ENCODE data around the gene SYT14.

SYT14 gene

GRCh38 chr1:210125143-210125542 lies 187.1 kb downstream of the SYT14 start:
- peaks cover 23% of the 10 kb centered on the region; the same call in 1 of the 2 replicates for H3K27me3 ChIP-seq (ENCODE audit: low read depth, low read length)
- no peak overlapping the region for H3K9ac ChIP-seq (ENCODE audit: low read length)
- no peaks in the 10 kb centered on the region for H4K20me1 ChIP-seq (ENCODE audit: insufficient read depth, low read length)
- no peaks in the 10 kb centered on the region for H3K9me3 ChIP-seq (ENCODE audit: insufficient read depth, low read length)
- no peaks in the 10 kb centered on the region for H3K4me1 ChIP-seq (ENCODE audit: low read length)
- no peaks in the 10 kb centered on the region for H3K79me2 ChIP-seq (ENCODE audit: low read length)
- no peak overlapping the region for H3K27ac ChIP-seq (ENCODE audit: low read length)
- TF ChIP-seq EZH2phosphoT487 (IDR thresholded peaks at IDR 0.05; ENCODE audit: low read depth), result no peak
- TF ChIP-seq, protein P1, sequence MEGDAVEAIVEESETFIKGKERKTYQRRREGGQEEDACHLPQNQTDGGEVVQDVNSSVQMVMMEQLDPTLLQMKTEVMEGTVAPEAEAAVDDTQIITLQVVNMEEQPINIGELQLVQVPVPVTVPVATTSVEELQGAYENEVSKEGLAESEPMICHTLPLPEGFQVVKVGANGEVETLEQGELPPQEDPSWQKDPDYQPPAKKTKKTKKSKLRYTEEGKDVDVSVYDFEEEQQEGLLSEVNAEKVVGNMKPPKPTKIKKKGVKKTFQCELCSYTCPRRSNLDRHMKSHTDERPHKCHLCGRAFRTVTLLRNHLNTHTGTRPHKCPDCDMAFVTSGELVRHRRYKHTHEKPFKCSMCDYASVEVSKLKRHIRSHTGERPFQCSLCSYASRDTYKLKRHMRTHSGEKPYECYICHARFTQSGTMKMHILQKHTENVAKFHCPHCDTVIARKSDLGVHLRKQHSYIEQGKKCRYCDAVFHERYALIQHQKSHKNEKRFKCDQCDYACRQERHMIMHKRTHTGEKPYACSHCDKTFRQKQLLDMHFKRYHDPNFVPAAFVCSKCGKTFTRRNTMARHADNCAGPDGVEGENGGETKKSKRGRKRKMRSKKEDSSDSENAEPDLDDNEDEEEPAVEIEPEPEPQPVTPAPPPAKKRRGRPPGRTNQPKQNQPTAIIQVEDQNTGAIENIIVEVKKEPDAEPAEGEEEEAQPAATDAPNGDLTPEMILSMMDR (IDR thresholded peaks at IDR 0.05; ENCODE audit: low read depth, low read length), result no peak
- no peaks in the 10 kb centered on the region for H3K36me3 ChIP-seq (replicated peaks; ENCODE audit: low read depth, low read length)
- no peak overlapping the region for H2AFZ ChIP-seq (ENCODE audit: low read depth, low read length)
- no peak overlapping the region for H3K4me3 ChIP-seq (ENCODE audit: low read length)
- H3K4me2 ChIP-seq (ENCODE audit: low read length), result no peak overlapping the region

DNA sequence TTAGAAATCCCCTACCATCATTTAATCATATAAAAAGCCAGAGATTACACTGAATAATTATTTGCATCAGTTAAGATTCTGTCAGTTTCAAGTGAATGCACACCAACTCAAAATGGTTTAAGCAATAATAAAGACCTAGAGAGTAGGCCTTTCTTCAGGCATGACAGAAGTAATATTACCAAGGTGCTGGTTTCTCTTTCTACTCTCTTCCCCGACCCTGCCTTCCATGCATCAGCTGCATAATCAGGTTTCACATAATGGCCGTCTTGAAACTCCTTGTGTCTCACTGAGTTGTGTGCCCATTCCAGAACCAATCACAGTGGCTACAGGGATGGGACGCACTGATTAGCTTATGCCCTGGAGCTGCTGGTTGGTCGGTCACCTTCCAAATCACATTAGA lies 191.1 kb downstream of the SYT14 start:
- no peak overlapping the region for H3K4me2 ChIP-seq (ENCODE audit: low read length)
- H3K4me1 ChIP-seq (ENCODE audit: low read length), result no peaks in the 10 kb centered on the region
- H3K9me3 ChIP-seq (ENCODE audit: insufficient read depth, low read length), result no peaks in the 10 kb centered on the region
- H3K9ac ChIP-seq (ENCODE audit: low read length), result no peak overlapping the region
- no peak overlapping the region for H3K4me3 ChIP-seq (ENCODE audit: low read length)
- no peak overlapping the region for H2AFZ ChIP-seq (ENCODE audit: low read depth, low read length)
- peaks cover 21% of the 10 kb centered on the region; the same call in 1 of the 2 replicates for H3K27me3 ChIP-seq (ENCODE audit: low read depth, low read length)
- no peaks in the 10 kb centered on the region for H3K79me2 ChIP-seq (ENCODE audit: low read length)
- TF ChIP-seq, protein P1 (IDR thresholded peaks at IDR 0.05; ENCODE audit: low read depth, low read length), result no peak
- TF ChIP-seq EZH2phosphoT487 (IDR thresholded peaks at IDR 0.05; ENCODE audit: low read depth), result no peak
- no peak overlapping the region for H3K27ac ChIP-seq (ENCODE audit: low read length)
- H4K20me1 ChIP-seq (ENCODE audit: insufficient read depth, low read length), result no peaks in the 10 kb centered on the region
- no peaks in the 10 kb centered on the region for H3K36me3 ChIP-seq (replicated peaks; ENCODE audit: low read depth, low read length)

DNA sequence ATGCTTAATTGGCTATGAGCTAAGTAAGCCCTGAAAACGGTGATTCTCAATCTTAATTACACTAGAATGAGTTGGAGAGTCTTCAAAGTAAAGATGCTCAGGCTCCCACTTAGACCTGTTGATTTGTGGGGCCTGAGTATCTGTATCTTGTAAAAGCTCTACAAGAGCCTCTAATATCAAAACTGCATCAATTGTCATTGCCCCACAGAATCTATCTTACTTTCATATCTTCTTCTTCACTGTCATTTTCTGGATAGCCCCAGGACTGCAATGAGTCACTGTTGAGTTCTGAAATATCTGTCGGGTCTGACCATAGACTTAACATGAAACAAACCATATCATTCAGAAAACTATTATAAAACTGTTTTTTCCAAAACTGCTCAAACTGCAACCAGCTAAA lies 191.7 kb downstream of the SYT14 start:
- Histone ChIP-seq H3K4me3 (ENCODE audit: low read length) (no peak overlapping the region), H4K20me1 (ENCODE audit: insufficient read depth, low read length) (no peaks in the 10 kb centered on the region), H3K4me2 (ENCODE audit: low read length) (no peak overlapping the region), H3K4me1 (ENCODE audit: low read length) (no peaks in the 10 kb centered on the region), H2AFZ (ENCODE audit: low read depth, low read length) (no peak overlapping the region), H3K9ac (ENCODE audit: low read length) (no peak overlapping the region), H3K27ac (ENCODE audit: low read length) (no peak overlapping the region), H3K79me2 (ENCODE audit: low read length) (no peaks in the 10 kb centered on the region), H3K9me3 (ENCODE audit: insufficient read depth, low read length) (no peaks in the 10 kb centered on the region), H3K36me3 (replicated peaks; ENCODE audit: low read depth, low read length) (no peaks in the 10 kb centered on the region), H3K27me3 (ENCODE audit: low read depth, low read length) (peaks cover 17% of the 10 kb centered on the region; the same call in 1 of the 2 replicates)
- TF ChIP-seq EZH2phosphoT487 (IDR thresholded peaks at IDR 0.05; ENCODE audit: low read depth), result no peak
- TF ChIP-seq, protein P1 (IDR thresholded peaks at IDR 0.05; ENCODE audit: low read depth, low read length), result no peak

GRCh38 chr1:210132582-210132981 lies 194.6 kb downstream of the SYT14 start:
- no peak overlapping the region for H3K4me2 ChIP-seq (ENCODE audit: low read length)
- no peaks in the 10 kb centered on the region for H3K79me2 ChIP-seq (ENCODE audit: low read length)
- H3K4me1 ChIP-seq (ENCODE audit: low read length), result no peaks in the 10 kb centered on the region
- no peak overlapping the region for H3K9ac ChIP-seq (ENCODE audit: low read length)
- H4K20me1 ChIP-seq (ENCODE audit: insufficient read depth, low read length), result no peaks in the 10 kb centered on the region
- 0 out of 2 replicates have a peak, but pooled peaks cover 10% of the 10 kb centered on the region for H3K27me3 ChIP-seq (ENCODE audit: low read depth, low read length)
- H3K9me3 ChIP-seq (ENCODE audit: insufficient read depth, low read length), result no peaks in the 10 kb centered on the region
- no peak overlapping the region for H3K4me3 ChIP-seq (ENCODE audit: low read length)
- no peak for TF ChIP-seq EZH2phosphoT487 (IDR thresholded peaks at IDR 0.05; ENCODE audit: low read depth)
- TF ChIP-seq, protein P1 (IDR thresholded peaks at IDR 0.05; ENCODE audit: low read depth, low read length), result no peak
- H3K36me3 ChIP-seq (replicated peaks; ENCODE audit: low read depth, low read length), result no peaks in the 10 kb centered on the region
- H2AFZ ChIP-seq (ENCODE audit: low read depth, low read length), result no peak overlapping the region
- no peak overlapping the region for H3K27ac ChIP-seq (ENCODE audit: low read length)
